HG02623 (cell line): Measurements from ENCODE around the gene CMTR1.

Source experiments
- ATAC-seq: cut with Tn5 transposase; IDR thresholded peaks from one replicate; pipeline ENCODE4 v1.9.1; 2021; ENCODE audit warnings: moderate library complexity; ENCODE audit not compliant: unreplicated experiment

CMTR1 gene

GRCh38 chr6:37528541-37528940, 95.5 kb downstream of the CMTR1 start:
- ATAC-seq: no peak

GRCh38 chr6:37530297-37530696, 97.3 kb downstream of the CMTR1 start:
- no peak for ATAC-seq

GRCh38 chr6:37531026-37531425, 98.0 kb downstream of the CMTR1 start:
- ATAC-seq: no peak
